ENCODE data around the gene TEKT5.
"Not testable (repeated sequence)": the region's sequence is repeated elsewhere in the genome, so short reads cannot be mapped to it uniquely, and the experiment has no call there.

The TEKT5 gene

GRCh38 chr16:10694830-10695229 lies at the start of gene TEKT5:
Gene TEKT5, minus strand, starts transcription at chr16:10694930. Its CDS starts 57 bp downstream, at chr16:10694873.
- DNase-seq, result no peak

- peak; percentile 87 for DNase-seq
These were observed 49.1 kb upstream of the TEKT5 start, which contains the start of gene NUBP1 for GRCh38 chr16:10743610-10744369. Gene NUBP1, plus strand, starts transcription at chr16:10743842. Its CDS starts 22 bp downstream, at chr16:10743864.

- DNase-seq, result no peak
These were observed 48.5 kb upstream of the TEKT5 start for GRCh38 chr16:10743227-10743609.

- DNase-seq, result peak; percentile 72
These were observed 47.1 kb upstream of the TEKT5 start for GRCh38 chr16:10741844-10742243.

GRCh38 chr16:10741249-10741648 lies 46.5 kb upstream of the TEKT5 start:
- not testable (repeated sequence) for DNase-seq

- DNase-seq, result no peak
These were observed 46.1 kb upstream of the TEKT5 start for GRCh38 chr16:10740845-10741208.

GRCh38 chr16:10740000-10740844 lies 45.5 kb upstream of the TEKT5 start:
- DNase-seq, result no peak

- no peak for DNase-seq
These were observed 43.7 kb upstream of the TEKT5 start for GRCh38 chr16:10738231-10739077.

GRCh38 chr16:10737068-10737625 lies 42.4 kb upstream of the TEKT5 start:
- DNase-seq, result peak; percentile 42

- DNase-seq, result no peak
These were observed 37.1 kb upstream of the TEKT5 start for GRCh38 chr16:10731790-10732189.

- no peak for DNase-seq
These were observed 34.6 kb upstream of the TEKT5 start for GRCh38 chr16:10729104-10730048.

- DNase-seq, result no peak
These were observed 33.5 kb upstream of the TEKT5 start for GRCh38 chr16:10728003-10728887.

GRCh38 chr16:10708969-10709368 lies 14.2 kb upstream of the TEKT5 start:
- DNase-seq, result no peak

GRCh38 chr16:10699756-10700155 lies 5.0 kb upstream of the TEKT5 start:
- DNase-seq, result no peak

- no peak for DNase-seq
These were observed 424 bp downstream of the TEKT5 start for GRCh38 chr16:10694306-10694705.

- no peak for DNase-seq
These were observed 841 bp downstream of the TEKT5 start for GRCh38 chr16:10693889-10694288.

GRCh38 chr16:10692470-10692869 lies 2.3 kb downstream of the TEKT5 start:
- no peak for DNase-seq

GRCh38 chr16:10688726-10689125 lies 6.0 kb downstream of the TEKT5 start:
- no peak for DNase-seq

- no peak for DNase-seq
These were observed 6.4 kb downstream of the TEKT5 start for GRCh38 chr16:10688291-10688690.

- no peak for DNase-seq
These were observed 9.0 kb downstream of the TEKT5 start for GRCh38 chr16:10685709-10686108.
